Stimulated activated CD8-positive, alpha-beta memory T cell treated with anti-CD3 and anti-CD28 coated beads, Interleukin-7, amount 100 ng/mL, for 4 hours (primary cell): ENCODE measurements around the gene AMIGO3.
"Not testable (repeated sequence)": the region's sequence is repeated elsewhere in the genome, so short reads cannot be mapped to it uniquely, and the experiment has no call there.

ENCODE experiments used
- DNase-seq, 2 donors: peaks; one replicate each; pipeline ENCODE4 v3.0.0-alpha.2; 2020; ENCODE audit warnings: low read depth in 2 of 2

AMIGO3 gene

GRCh38 chr3:49688338-49689045 is 31.0 kb downstream of the AMIGO3 start:
- DNase-seq: not testable (repeated sequence)

GRCh38 chr3:49687424-49687795 is 32.1 kb downstream of the AMIGO3 start:
- not testable (repeated sequence) for DNase-seq

GRCh38 chr3:49686769-49687423 is 32.6 kb downstream of the AMIGO3 start:
- DNase-seq: peak in 1 of 2 donors; percentile 19

- DNase-seq: peak in 1 of 2 donors; percentile 20
These were observed 33.1 kb downstream of the AMIGO3 start for GRCh38 chr3:49686346-49686745.

GRCh38 chr3:49685846-49686245 is 33.6 kb downstream of the AMIGO3 start:
- DNase-seq: not testable (repeated sequence)

- not testable (repeated sequence) for DNase-seq
These were observed 34.4 kb downstream of the AMIGO3 start for GRCh38 chr3:49685103-49685502.

- DNase-seq: not testable (repeated sequence)
These were observed 35.0 kb downstream of the AMIGO3 start for GRCh38 chr3:49684453-49684852.

- no peak for DNase-seq
These were observed 36.3 kb downstream of the AMIGO3 start for GRCh38 chr3:49683162-49683561.

GRCh38 chr3:49681543-49681942 is 37.9 kb downstream of the AMIGO3 start:
- DNase-seq: no peak

GRCh38 chr3:49681232-49681522 is 38.3 kb downstream of the AMIGO3 start:
- no peak for DNase-seq

GRCh38 chr3:49680493-49681231 is 38.8 kb downstream of the AMIGO3 start:
- DNase-seq: no peak

GRCh38 chr3:49675912-49676311 is 43.6 kb downstream of the AMIGO3 start:
- DNase-seq: no peak

GRCh38 chr3:49674497-49674983 is 44.9 kb downstream of the AMIGO3 start:
- peak in 1 of 2 donors; percentile 20 for DNase-seq

GRCh38 chr3:49673715-49674496 is 45.6 kb downstream of the AMIGO3 start, which contains the start of gene APEH:
TSS of gene APEH (plus strand) at chr3:49674351. CDS start at chr3:49674402, 51 bp downstream.
- DNase-seq: peak; percentile 95 to 98

GRCh38 chr3:49673121-49673714 is 46.3 kb downstream of the AMIGO3 start:
- DNase-seq: no peak

GRCh38 chr3:49671291-49672288 is 47.9 kb downstream of the AMIGO3 start:
- DNase-seq: peak; percentile 50 to 56

GRCh38 chr3:49670940-49671290 is 48.6 kb downstream of the AMIGO3 start:
- DNase-seq: no peak

- DNase-seq: no peak
These were observed 50.1 kb downstream of the AMIGO3 start for GRCh38 chr3:49669352-49669751.

GRCh38 chr3:49668861-49669260 is 50.6 kb downstream of the AMIGO3 start:
- DNase-seq: no peak

- no peak for DNase-seq
These were observed 51.1 kb downstream of the AMIGO3 start for GRCh38 chr3:49668414-49668797.
